PC-3 (cell line): ENCODE data around the gene OXCT1.

Experiments used
- EZH2phosphoT487 ChIP-seq: fragments of 300-600 bp; sonication (generic); IDR thresholded peaks from 2 replicates; pipeline ENCODE4 v1.6.1; 2018; ENCODE audit warnings: mild to moderate bottlenecking, antibody characterized with exemption, low read length, borderline replicate concordance
- TF ChIP-seq, protein P1 (sequence below): fragments of 300-600 bp; sonication (generic); conservative IDR thresholded peaks from 2 replicates; pipeline ENCODE4 v1.5.1; 2017; ENCODE audit warnings: antibody characterized with exemption, low read depth, mild to moderate bottlenecking, low read length

DNA sequence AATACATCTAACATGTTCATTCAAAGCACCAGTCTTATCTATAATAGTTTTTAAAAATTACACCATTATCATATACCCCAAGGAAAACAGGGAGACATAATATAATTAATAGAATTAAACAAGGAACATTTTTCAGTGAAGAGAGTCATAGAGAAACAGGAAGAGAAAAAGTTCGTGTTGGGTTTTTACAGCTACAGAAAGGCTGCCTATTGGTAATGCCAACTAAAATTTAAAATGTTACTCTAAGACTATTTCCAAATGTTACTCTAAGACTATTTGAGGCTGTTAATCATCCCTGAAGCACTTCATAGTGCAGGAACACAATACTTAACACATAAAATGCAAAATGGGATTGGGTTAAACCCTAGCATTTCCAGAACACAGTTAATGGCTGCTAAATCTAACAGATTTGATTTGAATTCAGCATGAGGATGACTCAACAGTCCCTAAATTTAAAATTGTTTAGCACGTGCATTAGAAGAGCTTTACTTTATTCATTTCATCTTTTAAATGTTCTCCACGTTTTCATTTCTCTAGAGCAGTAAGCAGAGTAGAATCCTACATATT, 54.5 kb downstream of the OXCT1 start:
- TF ChIP-seq, protein P1, sequence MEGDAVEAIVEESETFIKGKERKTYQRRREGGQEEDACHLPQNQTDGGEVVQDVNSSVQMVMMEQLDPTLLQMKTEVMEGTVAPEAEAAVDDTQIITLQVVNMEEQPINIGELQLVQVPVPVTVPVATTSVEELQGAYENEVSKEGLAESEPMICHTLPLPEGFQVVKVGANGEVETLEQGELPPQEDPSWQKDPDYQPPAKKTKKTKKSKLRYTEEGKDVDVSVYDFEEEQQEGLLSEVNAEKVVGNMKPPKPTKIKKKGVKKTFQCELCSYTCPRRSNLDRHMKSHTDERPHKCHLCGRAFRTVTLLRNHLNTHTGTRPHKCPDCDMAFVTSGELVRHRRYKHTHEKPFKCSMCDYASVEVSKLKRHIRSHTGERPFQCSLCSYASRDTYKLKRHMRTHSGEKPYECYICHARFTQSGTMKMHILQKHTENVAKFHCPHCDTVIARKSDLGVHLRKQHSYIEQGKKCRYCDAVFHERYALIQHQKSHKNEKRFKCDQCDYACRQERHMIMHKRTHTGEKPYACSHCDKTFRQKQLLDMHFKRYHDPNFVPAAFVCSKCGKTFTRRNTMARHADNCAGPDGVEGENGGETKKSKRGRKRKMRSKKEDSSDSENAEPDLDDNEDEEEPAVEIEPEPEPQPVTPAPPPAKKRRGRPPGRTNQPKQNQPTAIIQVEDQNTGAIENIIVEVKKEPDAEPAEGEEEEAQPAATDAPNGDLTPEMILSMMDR, result no peak
- TF ChIP-seq EZH2phosphoT487, result no peak
